HepG2 (cell line): ENCODE measurements around the gene DNM1L. TPM values are rescaled to one million over a fixed set of nuclear protein-coding genes. Genes with fewer than 3 reads are reported as not detected.

ENCODE experiments used
- ADNP ChIP-seq: sonication (generic); formaldehyde crosslinking; IDR thresholded peaks from 2 replicates; pipeline ENCODE4 v1.4.0; 2020; ENCODE audit warnings: missing genetic modification reagents
- ATF1 ChIP-seq: IDR thresholded peaks from 2 replicates; pipeline ENCODE4 v1.6.1; 2016; ENCODE audit warnings: mild to moderate bottlenecking, control low read depth
- ATM ChIP-seq: fragments of 450-650 bp; IDR thresholded peaks from 2 replicates; pipeline ENCODE4 v1.7.1; 2017; ENCODE audit warnings: mild to moderate bottlenecking, borderline replicate concordance
- FOXK2 ChIP-seq: fragments of 450-650 bp; IDR thresholded peaks from 2 replicates; pipeline ENCODE4 v1.6.1; 2016
- GABPB1 ChIP-seq: IDR thresholded peaks from 2 replicates; pipeline ENCODE4 v1.6.1; 2016; ENCODE audit warnings: mild to moderate bottlenecking, missing genetic modification reagents, moderate library complexity, missing compliant biosample characterization
- JUNB ChIP-seq: sonication (generic); formaldehyde crosslinking; IDR thresholded peaks from 2 replicates; pipeline ENCODE4 v1.8.0; 2022; ENCODE audit warnings: missing genetic modification reagents, mild to moderate bottlenecking, borderline replicate concordance
- KMT2B ChIP-seq: IDR thresholded peaks from 2 replicates; pipeline ENCODE4 v1.6.1; 2016; ENCODE audit warnings: missing genetic modification reagents, missing compliant biosample characterization
- POLR2AphosphoS5 ChIP-seq: IDR thresholded peaks from 2 replicates; pipeline ENCODE4 v1.6.1; 2012; ENCODE audit warnings: low read depth, low read length
- RCOR2 ChIP-seq: IDR thresholded peaks from 2 replicates; pipeline ENCODE4 v1.6.1; 2016; ENCODE audit warnings: missing biosample characterization, missing genetic modification reagents
- RFX5 ChIP-seq: IDR thresholded peaks from 2 replicates; pipeline ENCODE4 v1.6.1; 2011; ENCODE audit warnings: low read depth, low read length, improper control_type of control experiment
- TGIF2 ChIP-seq: IDR thresholded peaks from 2 replicates; pipeline ENCODE4 v1.6.1; 2016; ENCODE audit warnings: control low read depth, missing compliant biosample characterization
- THAP11 ChIP-seq: IDR thresholded peaks from 2 replicates; pipeline ENCODE4 v1.6.1; 2016; ENCODE audit warnings: missing biosample characterization, missing genetic modification reagents
- ZFP36L1 ChIP-seq: sonication (generic); formaldehyde crosslinking; IDR thresholded peaks from 2 replicates; pipeline ENCODE4 v1.8.0; 2022; ENCODE audit warnings: mild to moderate bottlenecking, missing genetic modification reagents, moderate library complexity
- ZFY ChIP-seq: sonication (generic); formaldehyde crosslinking; IDR thresholded peaks from 2 replicates; pipeline ENCODE4 v1.4.0; 2020; ENCODE audit warnings: missing genetic modification reagents
- ZNF335 ChIP-seq: sonication (generic); formaldehyde crosslinking; IDR thresholded peaks from 2 replicates; pipeline ENCODE4 v1.4.0; 2020; ENCODE audit warnings: missing genetic modification reagents
- ZNF589 ChIP-seq: sonication (generic); formaldehyde crosslinking; conservative IDR thresholded peaks from 2 replicates; pipeline ENCODE4 v1.8.0; 2022; ENCODE audit warnings: mild to moderate bottlenecking, moderate library complexity, missing genetic modification reagents
- ZNF703 ChIP-seq: sonication (generic); formaldehyde crosslinking; IDR thresholded peaks from 2 replicates; pipeline ENCODE4 v1.5.1; 2020; ENCODE audit warnings: missing genetic modification reagents, mild to moderate bottlenecking, moderate library complexity, borderline replicate concordance
- ZNF776 ChIP-seq: sonication (generic); formaldehyde crosslinking; IDR thresholded peaks from 2 replicates; pipeline ENCODE4 v1.4.0; 2020; ENCODE audit warnings: mild to moderate bottlenecking, missing genetic modification reagents
- polyA plus RNA-seq, 8 experiments: library from polyadenylated mRNA; depleted of rRNA in 3 of 8; stranded (reverse) in 7 of 8; unstranded in 1 of 8; fragments of >200 nt; fragmentation: Illumina TruSeq in 4 of 8; extraction: Trizol in 4 of 8; gene quantifications; 2 replicates each; pipeline versions ENCODE4 v1.2.1 to v1.2.3, GENCODE V29; 2011 to 2016; ENCODE audit warnings: low read depth in 4 of 8, missing spikeins in 1 of 8, mixed read lengths in 1 of 8; ENCODE audit not compliant: insufficient read depth in 1 of 8
- total RNA-seq, 5 experiments: library from RNA; depleted of rRNA; stranded (reverse); fragments of >200 nt; fragmentation: Illumina TruSeq; extraction: Trizol; gene quantifications; 2 replicates each; pipeline ENCODE4 v1.2.3, GENCODE V29; 2016; ENCODE audit warnings: low read depth in 1 of 5
- TF ChIP-seq, protein P1 (sequence below): sonication (generic); formaldehyde crosslinking; IDR thresholded peaks from 2 replicates; pipeline ENCODE4 v1.5.1; 2020; ENCODE audit warnings: mild to moderate bottlenecking, missing genetic modification reagents
- TF ChIP-seq, protein P2 (sequence below): sonication (generic); formaldehyde crosslinking; IDR thresholded peaks from 2 replicates; pipeline ENCODE4 v1.4.0; 2020; ENCODE audit warnings: low read depth, missing genetic modification reagents
- TF ChIP-seq, protein P3 (sequence below): IDR thresholded peaks from 2 replicates; pipeline ENCODE4 v1.6.1; 2016; ENCODE audit warnings: missing genetic modification reagents, missing compliant biosample characterization
- TF ChIP-seq, protein P4 (sequence below): sonication (generic); formaldehyde crosslinking; conservative IDR thresholded peaks from 2 replicates; pipeline ENCODE4 v1.4.0; 2020; ENCODE audit warnings: missing genetic modification reagents

DNM1L gene
- total and polyA plus RNA-seq, 2 of the 13 experiments (the other 11 are each of a cell fraction or from before 2014, with no cell fraction given): 35.9 to 65.8 TPM

DNA sequence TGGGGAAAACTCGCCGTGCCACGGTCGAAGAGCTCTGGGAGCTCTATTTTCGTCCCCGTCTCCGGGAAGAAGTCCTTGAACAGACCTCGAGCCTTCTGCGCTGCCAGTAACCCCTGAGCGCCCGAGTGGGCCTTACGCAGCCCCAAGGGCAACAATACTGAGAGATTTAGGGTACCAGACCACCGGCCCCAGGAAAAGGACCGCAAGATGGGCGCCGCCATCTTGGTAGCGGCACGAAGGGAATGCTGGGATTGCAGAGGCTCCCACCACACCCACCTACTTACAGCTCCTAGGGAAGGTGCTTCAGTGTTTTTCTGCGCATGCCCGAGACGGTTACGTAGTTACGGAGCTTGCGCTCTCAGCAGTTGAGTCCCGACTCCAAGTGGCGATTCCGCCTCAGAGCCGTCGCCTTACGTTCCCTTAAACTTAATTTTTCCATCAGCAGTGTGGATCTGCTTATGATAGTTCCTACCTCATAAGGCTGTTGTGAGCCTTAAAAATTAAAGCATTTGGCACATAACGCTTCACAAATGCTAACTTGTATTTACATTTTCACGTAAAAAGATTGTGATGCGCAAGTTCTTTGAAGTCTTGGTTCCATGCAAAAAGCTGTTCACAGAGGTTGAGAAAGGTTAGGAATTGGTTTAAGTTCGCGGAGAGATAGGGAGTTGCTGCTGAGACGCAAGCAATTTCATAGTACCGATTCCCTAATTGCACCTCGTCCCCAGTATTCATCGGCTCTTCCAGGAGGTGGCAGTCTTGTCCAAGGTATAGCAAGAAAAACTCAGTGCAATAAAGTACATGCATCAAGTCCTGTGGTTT is 76.8 kb downstream of the DNM1L start, which contains the start of gene YARS2 (continued):
- TF ChIP-seq, protein P1, sequence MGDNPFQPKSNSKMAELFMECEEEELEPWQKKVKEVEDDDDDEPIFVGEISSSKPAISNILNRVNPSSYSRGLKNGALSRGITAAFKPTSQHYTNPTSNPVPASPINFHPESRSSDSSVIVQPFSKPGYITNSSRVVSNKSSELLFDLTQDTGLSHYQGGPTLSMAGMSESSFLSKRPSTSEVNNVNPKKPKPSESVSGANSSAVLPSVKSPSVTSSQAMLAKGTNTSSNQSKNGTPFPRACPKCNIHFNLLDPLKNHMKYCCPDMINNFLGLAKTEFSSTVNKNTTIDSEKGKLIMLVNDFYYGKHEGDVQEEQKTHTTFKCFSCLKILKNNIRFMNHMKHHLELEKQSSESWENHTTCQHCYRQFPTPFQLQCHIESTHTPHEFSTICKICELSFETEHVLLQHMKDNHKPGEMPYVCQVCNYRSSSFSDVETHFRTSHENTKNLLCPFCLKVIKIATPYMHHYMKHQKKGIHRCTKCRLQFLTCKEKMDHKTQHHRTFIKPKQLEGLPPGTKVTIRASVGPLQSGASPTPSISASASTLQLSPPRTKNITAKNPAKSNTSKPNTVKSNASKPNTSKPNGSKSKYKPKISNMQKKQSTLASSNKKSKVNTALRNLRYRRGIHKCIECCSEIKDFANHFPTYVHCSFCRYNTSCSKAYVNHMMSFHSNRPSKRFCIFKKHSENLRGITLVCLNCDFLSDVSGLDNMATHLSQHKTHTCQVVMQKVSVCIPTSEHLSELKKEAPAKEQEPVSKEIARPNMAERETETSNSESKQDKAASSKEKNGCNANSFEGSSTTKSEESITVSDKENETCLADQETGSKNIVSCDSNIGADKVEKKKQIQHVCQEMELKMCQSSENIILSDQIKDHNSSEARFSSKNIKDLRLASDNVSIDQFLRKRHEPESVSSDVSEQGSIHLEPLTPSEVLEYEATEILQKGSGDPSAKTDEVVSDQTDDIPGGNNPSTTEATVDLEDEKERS (CRISPR knock-in tag): no peak
- peak; percentile 79 for TF ChIP-seq THAP11 (CRISPR knock-in tag)
- TF ChIP-seq KMT2B: no peak; the same call in 1 of the 2 replicates
- peak; percentile 81 for TF ChIP-seq ATF1 (CRISPR knock-in tag)
- TF ChIP-seq, protein P2, sequence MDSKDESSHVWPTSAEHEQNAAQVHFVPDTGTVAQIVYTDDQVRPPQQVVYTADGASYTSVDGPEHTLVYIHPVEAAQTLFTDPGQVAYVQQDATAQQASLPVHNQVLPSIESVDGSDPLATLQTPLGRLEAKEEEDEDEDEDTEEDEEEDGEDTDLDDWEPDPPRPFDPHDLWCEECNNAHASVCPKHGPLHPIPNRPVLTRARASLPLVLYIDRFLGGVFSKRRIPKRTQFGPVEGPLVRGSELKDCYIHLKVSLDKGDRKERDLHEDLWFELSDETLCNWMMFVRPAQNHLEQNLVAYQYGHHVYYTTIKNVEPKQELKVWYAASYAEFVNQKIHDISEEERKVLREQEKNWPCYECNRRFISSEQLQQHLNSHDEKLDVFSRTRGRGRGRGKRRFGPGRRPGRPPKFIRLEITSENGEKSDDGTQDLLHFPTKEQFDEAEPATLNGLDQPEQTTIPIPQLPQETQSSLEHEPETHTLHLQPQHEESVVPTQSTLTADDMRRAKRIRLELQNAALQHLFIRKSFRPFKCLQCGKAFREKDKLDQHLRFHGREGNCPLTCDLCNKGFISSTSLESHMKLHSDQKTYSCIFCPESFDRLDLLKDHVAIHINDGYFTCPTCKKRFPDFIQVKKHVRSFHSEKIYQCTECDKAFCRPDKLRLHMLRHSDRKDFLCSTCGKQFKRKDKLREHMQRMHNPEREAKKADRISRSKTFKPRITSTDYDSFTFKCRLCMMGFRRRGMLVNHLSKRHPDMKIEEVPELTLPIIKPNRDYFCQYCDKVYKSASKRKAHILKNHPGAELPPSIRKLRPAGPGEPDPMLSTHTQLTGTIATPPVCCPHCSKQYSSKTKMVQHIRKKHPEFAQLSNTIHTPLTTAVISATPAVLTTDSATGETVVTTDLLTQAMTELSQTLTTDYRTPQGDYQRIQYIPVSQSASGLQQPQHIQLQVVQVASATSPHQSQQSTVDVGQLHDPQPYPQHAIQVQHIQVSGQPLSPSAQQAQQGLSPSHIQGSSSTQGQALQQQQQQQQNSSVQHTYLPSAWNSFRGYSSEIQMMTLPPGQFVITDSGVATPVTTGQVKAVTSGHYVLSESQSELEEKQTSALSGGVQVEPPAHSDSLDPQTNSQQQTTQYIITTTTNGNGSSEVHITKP (CRISPR knock-in tag): peak; percentile 11; the same call in 1 of the 2 replicates
- peak; percentile 81 for TF ChIP-seq ZFY
- no peak for TF ChIP-seq ADNP (CRISPR knock-in tag)
- no peak for TF ChIP-seq ZNF589
- TF ChIP-seq ATM: no peak
- TF ChIP-seq, protein P3, sequence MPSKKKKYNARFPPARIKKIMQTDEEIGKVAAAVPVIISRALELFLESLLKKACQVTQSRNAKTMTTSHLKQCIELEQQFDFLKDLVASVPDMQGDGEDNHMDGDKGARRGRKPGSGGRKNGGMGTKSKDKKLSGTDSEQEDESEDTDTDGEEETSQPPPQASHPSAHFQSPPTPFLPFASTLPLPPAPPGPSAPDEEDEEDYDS (CRISPR knock-in tag): peak; percentile 90
- TF ChIP-seq, protein P4, sequence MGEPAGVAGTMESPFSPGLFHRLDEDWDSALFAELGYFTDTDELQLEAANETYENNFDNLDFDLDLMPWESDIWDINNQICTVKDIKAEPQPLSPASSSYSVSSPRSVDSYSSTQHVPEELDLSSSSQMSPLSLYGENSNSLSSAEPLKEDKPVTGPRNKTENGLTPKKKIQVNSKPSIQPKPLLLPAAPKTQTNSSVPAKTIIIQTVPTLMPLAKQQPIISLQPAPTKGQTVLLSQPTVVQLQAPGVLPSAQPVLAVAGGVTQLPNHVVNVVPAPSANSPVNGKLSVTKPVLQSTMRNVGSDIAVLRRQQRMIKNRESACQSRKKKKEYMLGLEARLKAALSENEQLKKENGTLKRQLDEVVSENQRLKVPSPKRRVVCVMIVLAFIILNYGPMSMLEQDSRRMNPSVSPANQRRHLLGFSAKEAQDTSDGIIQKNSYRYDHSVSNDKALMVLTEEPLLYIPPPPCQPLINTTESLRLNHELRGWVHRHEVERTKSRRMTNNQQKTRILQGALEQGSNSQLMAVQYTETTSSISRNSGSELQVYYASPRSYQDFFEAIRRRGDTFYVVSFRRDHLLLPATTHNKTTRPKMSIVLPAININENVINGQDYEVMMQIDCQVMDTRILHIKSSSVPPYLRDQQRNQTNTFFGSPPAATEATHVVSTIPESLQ (CRISPR knock-in tag): 0 out of 2 replicates have a peak, but pooled peaks have one; percentile 56
- TF ChIP-seq ZNF703 (CRISPR knock-in tag): no peak
- no peak; the same call in none of the 2 replicates for TF ChIP-seq GABPB1 (CRISPR knock-in tag)
- no peak for TF ChIP-seq RCOR2 (CRISPR knock-in tag)
- no peak for TF ChIP-seq ZFP36L1 (CRISPR knock-in tag)
- 0 out of 2 replicates have a peak, but pooled peaks have one; percentile 27 for TF ChIP-seq ZNF776 (CRISPR knock-in tag)
- TF ChIP-seq RFX5: no peak
- TF ChIP-seq ZNF335: peak; percentile 9; the same call in 1 of the 2 replicates
- TF ChIP-seq FOXK2: no peak
- no peak for TF ChIP-seq JUNB (CRISPR knock-in tag)
- peak; percentile 87 for TF ChIP-seq POLR2AphosphoS5
- TF ChIP-seq TGIF2 (CRISPR knock-in tag): no peak; the same call in none of the 2 replicates
